Testis (tissue), 3 donors: ENCODE data around the gene PYDC2. TPM values are rescaled to one million over a fixed set of nuclear protein-coding genes. Genes with fewer than 3 reads are reported as not detected.

Source experiments
- polyA plus RNA-seq: library from polyadenylated mRNA; stranded (reverse); fragments of 350-450 nt; fragmentation: Illumina TruSeq; extraction: RNeasy Lipid Tissue Mini Kit (QIAGEN cat#74804); gene quantifications from one replicate; pipeline ENCODE4 v1.2.3, GENCODE V29; 2014; ENCODE audit warnings: low read depth, low replicate concordance; ENCODE audit not compliant: insufficient read depth
- small RNA-seq, 2 donors: library from RNA; depleted of rRNA; stranded (forward); fragments of <200 nt; gene quantifications; one replicate each; pipeline ENCODE3, GENCODE V24; 2016
- total RNA-seq, 2 donors: library from RNA; depleted of rRNA; stranded (reverse); fragments of >200 nt; gene quantifications; one replicate each; pipeline ENCODE4 v1.2.3, GENCODE V29; 2016

PYDC2 gene
- total and polyA plus RNA-seq, 3 donors from 2014 or later = not detected

Small RNAs within 50 kb of the gene (small RNA-seq; reads per million reads assigned to genes)
- 0 reads per million in 2 donors for gene PYDC2

Other genes starting within 250 kb of the PYDC2 start
- 10 to 100 TPM; 65.0 to 69.9 TPM for gene CCDC50, start 131.8 kb upstream of the PYDC2 start, total RNA-seq
- 68.2 TPM for gene CCDC50, start 131.8 kb upstream of the PYDC2 start, polyA plus RNA-seq
- 10 to 100 TPM in 1 of 2 donors, 1 to 10 TPM in 1; 5.9 to 13.1 TPM for gene UTS2B, start 130.6 kb upstream of the PYDC2 start, total RNA-seq
- gene UTS2B, start 130.6 kb upstream of the PYDC2 start, polyA plus RNA-seq = 12.3 TPM